Panc1 (cell line): Measurements from ENCODE around the gene TMEM202.

Source experiments
- CTCF ChIP-seq: fragments of 450-650 bp; IDR thresholded peaks from 2 replicates; pipeline ENCODE4 v1.5.1; 2017; ENCODE audit warnings: mild to moderate bottlenecking
- POLR2AphosphoS5 ChIP-seq: IDR thresholded peaks from 2 replicates; pipeline ENCODE4 v1.6.1; 2012; ENCODE audit warnings: mild to moderate bottlenecking, low read depth, low read length, moderate library complexity
- REST ChIP-seq, 2 experiments: IDR thresholded peaks; 2 replicates each; pipeline ENCODE4 v1.6.1; 2011 to 2012; ENCODE audit warnings: low read depth in 2 of 2, control low read depth in 1 of 2, low read length in 1 of 2, mild to moderate bottlenecking in 1 of 2, moderate library complexity in 1 of 2; ENCODE audit not compliant: insufficient read depth in 1 of 2
- SIN3A ChIP-seq: IDR thresholded peaks from 2 replicates; pipeline ENCODE4 v1.6.1; 2012; ENCODE audit warnings: low read depth, mild to moderate bottlenecking, low read length, moderate library complexity, borderline replicate concordance; ENCODE audit not compliant: insufficient read depth
- TCF7L2 ChIP-seq: IDR thresholded peaks from 2 replicates; pipeline ENCODE4 v1.6.1; 2011; ENCODE audit warnings: mild to moderate bottlenecking, low read depth, low read length, inconsistent platforms

- no peak for TF ChIP-seq REST (IDR thresholded peaks at IDR 0.05; ENCODE audit: insufficient read depth in 1 of 2, low read depth in 2 of 2, low read length in 1 of 2)
- no peak for TF ChIP-seq SIN3A
- TF ChIP-seq CTCF: no peak
- TF ChIP-seq POLR2AphosphoS5: no peak
- no peak for TF ChIP-seq TCF7L2
Measured at GRCh38 chr15:72421484-72421883, 23.4 kb downstream of the TMEM202 start.
